Upper lobe of left lung (tissue), 6 donors: ENCODE data around the gene PPIL6. TPM values are rescaled to one million over a fixed set of nuclear protein-coding genes. Genes with fewer than 3 reads are reported as not detected.
A peak's percentile ranks its signal among the peaks of the same experiment; 100 is the strongest.

ENCODE experiments used
- ATAC-seq, 2 donors: fragments of 200-7000 bp; cut with Tn5 transposase; one replicate each; pipeline ENCODE4 v1.9.1; 2022; ENCODE audit warnings: mild to moderate bottlenecking in 2 of 2, moderate library complexity in 2 of 2; ENCODE audit not compliant: low FRiP score in 2 of 2
- DNase-seq, 2 donors: peaks; one replicate each; pipeline ENCODE4 v3.0.0-alpha.2; 2019 to 2020
- H3K27ac ChIP-seq, 4 donors: fragments of 200-600 bp; sonication (generic); one replicate each; pipeline ENCODE4 v1.5.1; 2016 to 2019
- H3K27me3 ChIP-seq, 4 donors: fragments of 200-600 bp; sonication (generic); one replicate each; pipeline ENCODE4 v1.5.1; 2017 to 2019
- H3K36me3 ChIP-seq, 4 donors: fragments of 200-600 bp; sonication (generic); one replicate each; pipeline ENCODE4 v1.5.1; 2016 to 2019
- H3K4me1 ChIP-seq, 4 donors: fragments of 200-600 bp; sonication (generic); one replicate each; pipeline ENCODE4 v1.5.1; 2018 to 2019
- H3K4me3 ChIP-seq, 4 donors: fragments of 200-600 bp; sonication (generic); one replicate each; pipeline ENCODE4 v1.5.1; 2017 to 2019; ENCODE audit warnings: mild to moderate bottlenecking in 2 of 4, moderate library complexity in 1 of 4
- H3K9me3 ChIP-seq, 4 donors: fragments of 200-600 bp; sonication (generic); one replicate each; pipeline ENCODE4 v1.5.1; 2018 to 2019
- CTCF ChIP-seq, 6 experiments: fragments of 450-650 bp in 4 of 6; fragments of 200-600 bp in 2 of 6; sonication (generic) in 2 of 6; IDR thresholded peaks; one replicate each; pipeline ENCODE4 v1.5.1; 2016 to 2019; ENCODE audit warnings: antibody characterized with exemption in 6 of 6
- EP300 ChIP-seq, 4 donors: sonication (generic); formaldehyde crosslinking; IDR thresholded peaks; one replicate each; pipeline ENCODE4 v1.5.1; 2017; ENCODE audit warnings: antibody characterized with exemption in 4 of 4, control low read depth in 2 of 4
- POLR2A ChIP-seq, 4 donors: fragments of 450-650 bp; IDR thresholded peaks; one replicate each; pipeline ENCODE4 v1.5.1; 2016 to 2017; ENCODE audit warnings: antibody characterized with exemption in 4 of 4, mild to moderate bottlenecking in 2 of 4
- POLR2AphosphoS5 ChIP-seq, 2 donors: sonication (generic); formaldehyde crosslinking; IDR thresholded peaks; one replicate each; pipeline ENCODE4 v1.5.1; 2017; ENCODE audit warnings: antibody characterized with exemption in 2 of 2
- WGBS, 2 donors: methylation state at CpG; one replicate each; pipeline ENCODE4 v1.1.5; 2017 to 2018; 5-methylcytosine and 5-hydroxymethylcytosine counted together
- total RNA-seq, 6 donors: library from RNA; depleted of rRNA in 4 of 6; stranded (reverse); fragments of >200 nt in 4 of 6; gene quantifications; one replicate each; pipeline versions ENCODE4 v1.1.0 to v1.2.1, GENCODE V29; 2016 to 2021
- donor health status: DM: no; HTN: no; CAD: no; lungs with moderate emphysema.
- donor health status: DM: no; HTN: yes; CAD: no; lungs with severe emphysema.

The PPIL6 gene
- total RNA-seq = 10 to 100 TPM in 2 of 6 donors, 1 to 10 TPM in 4; 3.5 to 44.3 (median 6.5) TPM

- ATAC-seq = peak; percentile 90 to 97
- H3K4me3 ChIP-seq = peak within 1 kb of the TSS; percentile 85 to 97 (median 90)
These were observed at the start of gene PPIL6, which contains the start of gene SMPD2 for GRCh38 chr6:109440331-109441068. TSS of gene PPIL6 (minus strand) at chr6:109440628. CDS start at chr6:109440590, 38 bp downstream. TSS of gene SMPD2 (plus strand) at chr6:109440724. CDS start at chr6:109441122, 398 bp downstream.

GRCh38 chr6:109488001-109488400 lies 47.6 kb upstream of the PPIL6 start:
- H3K27ac ChIP-seq = no peak overlapping the region
- DNase-seq = no peak
- H3K27me3 ChIP-seq = no peaks in the 10 kb centered on the region
- TF ChIP-seq EP300 (IDR thresholded peaks at IDR 0.05) = no peak
- no peak for TF ChIP-seq CTCF (IDR thresholded peaks at IDR 0.05)
- TF ChIP-seq POLR2A (IDR thresholded peaks at IDR 0.05) = no peak
- no peak for TF ChIP-seq POLR2AphosphoS5 (IDR thresholded peaks at IDR 0.05)
- no peaks in the 10 kb centered on the region for H3K36me3 ChIP-seq
- H3K9me3 ChIP-seq = no peaks in the 10 kb centered on the region
- H3K4me3 ChIP-seq = no peak overlapping the region
- no peak for ATAC-seq
- H3K4me1 ChIP-seq = peaks cover 0 to 12% (median 0%) of the 10 kb centered on the region in 4 donors

More at GRCh38 chr6:109440331-109441068, at the start of gene PPIL6, which contains the start of gene SMPD2:
- Histone ChIP-seq H3K27me3 (no peaks in the 10 kb centered on the region), H3K9me3 (no peaks in the 10 kb centered on the region), H3K4me1 (peaks cover 8 to 26% (median 13%) of the 10 kb centered on the region in 4 donors), H3K27ac (peak within 1 kb of the TSS; percentile 86 to 91 (median 88)), H3K36me3 (peaks cover under 1 to 30% (median 23%) of the 10 kb centered on the region in 4 donors)
- WGBS, 2 donors = 0 to 5% methylated on average over 4 to 40 of the region's 102 CpGs
- TF ChIP-seq CTCF (IDR thresholded peaks at IDR 0.05) = peak; percentile 5 to 50 (median 32)
- no peak for TF ChIP-seq EP300 (IDR thresholded peaks at IDR 0.05)
- TF ChIP-seq POLR2A (IDR thresholded peaks at IDR 0.05) = peak in 3 of 4 donors; percentile 29 to 84 (median 79)
- TF ChIP-seq POLR2AphosphoS5 (IDR thresholded peaks at IDR 0.05) = peak in 1 of 2 donors; percentile 32
- peak; percentile 93 to 99 for DNase-seq

- no peak for TF ChIP-seq POLR2A (IDR thresholded peaks at IDR 0.05)
- TF ChIP-seq CTCF (IDR thresholded peaks at IDR 0.05) = no peak
- no peak for TF ChIP-seq POLR2AphosphoS5 (IDR thresholded peaks at IDR 0.05)
- TF ChIP-seq EP300 (IDR thresholded peaks at IDR 0.05) = no peak
- H3K27me3 ChIP-seq = no peaks in the 10 kb centered on the region
- H3K4me3 ChIP-seq = no peak overlapping the region
- WGBS, 2 donors = 61 to 81% methylated on average over 1 of the region's 1 CpG
- peaks cover 0 to 4% (median 0%) of the 10 kb centered on the region in 4 donors for H3K36me3 ChIP-seq
- DNase-seq (no peak), ATAC-seq (no peak)
- H3K4me1 ChIP-seq = peaks cover 13 to 30% (median 14%) of the 10 kb centered on the region in 4 donors
- H3K27ac ChIP-seq = no peak overlapping the region
- H3K9me3 ChIP-seq = no peaks in the 10 kb centered on the region
These were observed 45.6 kb upstream of the PPIL6 start for GRCh38 chr6:109486068-109486467.

DNA sequence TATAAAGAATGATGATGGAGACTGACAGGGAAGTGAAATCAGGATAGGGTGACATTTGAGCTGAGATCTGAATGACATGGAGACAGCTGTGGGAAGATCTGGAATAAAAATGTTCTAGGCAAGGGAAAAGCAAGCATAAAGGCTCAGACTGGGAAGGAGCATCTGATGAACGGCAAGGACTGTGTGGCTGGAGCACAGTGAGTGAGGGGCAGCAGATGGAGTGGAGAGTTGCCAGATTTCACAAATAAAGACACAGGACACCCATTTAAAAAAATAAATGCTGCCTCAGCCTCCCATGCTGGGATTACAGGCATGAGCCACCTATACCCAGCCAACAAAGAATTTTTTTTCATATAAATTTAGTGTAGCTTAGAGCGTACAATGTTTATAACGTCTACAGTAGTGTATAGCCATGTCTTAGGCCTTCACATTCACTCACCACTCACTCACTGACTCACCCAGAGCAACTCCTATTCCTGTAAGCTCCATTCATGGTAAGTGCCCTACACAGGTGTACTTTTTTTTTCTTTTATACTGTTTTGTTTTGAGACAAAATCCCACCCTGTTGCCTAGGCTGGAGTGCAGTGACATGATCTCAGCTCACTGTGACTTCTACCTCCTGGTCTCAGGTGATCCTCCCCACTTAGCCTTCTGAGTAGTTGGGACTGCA lies 45.0 kb upstream of the PPIL6 start:
- no peaks in the 10 kb centered on the region for H3K27me3 ChIP-seq
- WGBS, 2 donors = 79 to 82% methylated on average over 3 of the region's 3 CpGs
- TF ChIP-seq CTCF (IDR thresholded peaks at IDR 0.05) (no peak), POLR2A (IDR thresholded peaks at IDR 0.05) (no peak), EP300 (IDR thresholded peaks at IDR 0.05) (no peak)
- no peaks in the 10 kb centered on the region for H3K9me3 ChIP-seq
- DNase-seq (no peak), ATAC-seq (no peak)
- H3K36me3 ChIP-seq = peaks cover 0 to 11% (median 0%) of the 10 kb centered on the region in 4 donors
- no peak overlapping the region for H3K4me3 ChIP-seq
- H3K27ac ChIP-seq = no peak overlapping the region
- peaks cover 19 to 36% (median 21%) of the 10 kb centered on the region in 4 donors for H3K4me1 ChIP-seq
